Measurements from ENCODE around the gene BRSK2.

GRCh38 chr11:1469911-1470680 lies 80.4 kb downstream of the BRSK2 start:
- TF ChIP-seq CTCF (conservative IDR thresholded peaks at IDR 0.05; ENCODE audit: low read depth, low read length) = no peak
- TF ChIP-seq MAFK (IDR thresholded peaks at IDR 0.05; ENCODE audit: low read depth, low read length) = no peak
- TF ChIP-seq BHLHE40 (IDR thresholded peaks at IDR 0.05; ENCODE audit: low read depth, low read length) = no peak
- no peak for TF ChIP-seq POLR2A (IDR thresholded peaks at IDR 0.05; ENCODE audit: low read depth, low read length)
- no peak for TF ChIP-seq ELK1 (IDR thresholded peaks at IDR 0.05; ENCODE audit: borderline replicate concordance, low read depth, low read length)
- TF ChIP-seq CHD1 (IDR thresholded peaks at IDR 0.05; ENCODE audit: low read depth, low read length) = no peak
- no peak for TF ChIP-seq RFX5 (IDR thresholded peaks at IDR 0.05; ENCODE audit: low read depth, low read length)
- no peak for TF ChIP-seq USF2 (IDR thresholded peaks at IDR 0.05; ENCODE audit: low read depth, low read length)
- no peak for TF ChIP-seq RAD21 (IDR thresholded peaks at IDR 0.05; ENCODE audit: low read length)
- no peak for TF ChIP-seq CEBPB (IDR thresholded peaks at IDR 0.05; ENCODE audit: low read depth, low read length)

All from IMR-90 (cell line).